Endodermal cell (in vitro differentiated cells): ENCODE data around the gene TRPM3. TPM values are rescaled to one million over a fixed set of nuclear protein-coding genes. Genes with fewer than 3 reads are reported as not detected.

Source experiments
- DNase-seq: peaks from one replicate; pipeline ENCODE4 v3.0.0-alpha.2; 2017
- H3K27ac ChIP-seq: 2 replicates; pipeline ENCODE4 v1.5.1; 2013; ENCODE audit warnings: mild to moderate bottlenecking, low read depth, low read length, moderate library complexity
- H3K27me3 ChIP-seq: 2 replicates; pipeline ENCODE4 v1.6.1; 2013; ENCODE audit warnings: mild to moderate bottlenecking, low read length, moderate library complexity; ENCODE audit not compliant: insufficient read depth, control insufficient read depth, poor library complexity, severe bottlenecking
- H3K36me3 ChIP-seq: 2 replicates; pipeline ENCODE4 v1.7.0; 2013; ENCODE audit warnings: mild to moderate bottlenecking, low read length, moderate library complexity; ENCODE audit not compliant: control insufficient read depth, insufficient read depth
- H3K4me1 ChIP-seq: one replicate; pipeline ENCODE4 v1.7.0; 2013; ENCODE audit warnings: low read length; ENCODE audit not compliant: control insufficient read depth, insufficient read depth
- H3K4me3 ChIP-seq: 2 replicates; pipeline ENCODE4 v1.5.1; 2013; ENCODE audit warnings: mild to moderate bottlenecking, low read length, moderate library complexity
- H3K9ac ChIP-seq: 2 replicates; pipeline ENCODE4 v1.6.1; 2013; ENCODE audit warnings: mild to moderate bottlenecking, low read length, moderate library complexity; ENCODE audit not compliant: poor library complexity, severe bottlenecking; ENCODE audit errors: extremely low read depth
- H3K9me3 ChIP-seq: 2 replicates; pipeline ENCODE4 v1.6.1; 2013; ENCODE audit warnings: mild to moderate bottlenecking, low read length, moderate library complexity; ENCODE audit not compliant: control insufficient read depth
- H3K27ac Mint-ChIP-seq: 2 replicates; pipeline ENCODE4 v1.8.0; 2020; ENCODE audit warnings: mixed read lengths
- H3K27me3 Mint-ChIP-seq: 2 replicates; pipeline ENCODE4 v1.8.0; 2021; ENCODE audit warnings: mild to moderate bottlenecking, mixed read lengths; ENCODE audit not compliant: insufficient read depth
- H3K36me3 Mint-ChIP-seq: 2 replicates; pipeline ENCODE4 v1.8.0; 2020; ENCODE audit warnings: low read depth, mixed read lengths
- H3K4me1 Mint-ChIP-seq: 2 replicates; pipeline ENCODE4 v1.8.0; 2020; ENCODE audit warnings: mixed read lengths
- H3K4me3 Mint-ChIP-seq: 2 replicates; pipeline ENCODE4 v1.8.0; 2020; ENCODE audit warnings: mild to moderate bottlenecking, moderate library complexity, mixed read lengths
- H3K9me3 Mint-ChIP-seq: 2 replicates; pipeline ENCODE4 v1.8.0; 2020; ENCODE audit warnings: mild to moderate bottlenecking, mixed read lengths
- CTCF ChIP-seq: fragments of 200-600 bp; sonication (generic); conservative IDR thresholded peaks from 2 replicates; pipeline ENCODE4 v1.5.0; 2021; ENCODE audit warnings: antibody characterized with exemption, mild to moderate bottlenecking
- whole genome bisulfite sequencing, 2 experiments: methylation state at CpG; one replicate each; pipeline versions ENCODE4 v1.1.5 to v1.1.7; 2013; ENCODE audit warnings: missing lambda C conversion rate in 2 of 2, mixed read lengths in 1 of 2; ENCODE audit not compliant: insufficient coverage in 1 of 2, insufficient read length in 1 of 2; 5-methylcytosine and 5-hydroxymethylcytosine counted together
- total RNA-seq, 2 donors: library from RNA; stranded (reverse); fragmentation: NEBNext Ultra II Directional in 1 of 2; extraction: Animal tissue kit (Norgen Biotek cat#: 25700) in 1 of 2; gene quantifications; 2 replicates in 1 of 2; 3 replicates in 1 of 2; pipeline ENCODE4 v1.2.1, GENCODE V29; 2021

Gene TRPM3
- total RNA-seq, 2 donors from 2014 or later, result 1.8 to 2.5 TPM

- no peak for TF ChIP-seq CTCF
- H3K9ac ChIP-seq, result no peak overlapping the region
- Mint-ChIP-seq H3K27ac (no peak overlapping the region), H3K9me3 (no peaks in the 10 kb centered on the region), H3K4me3 (no peak overlapping the region), H3K4me1 (no peaks in the 10 kb centered on the region), H3K27me3 (no peaks in the 10 kb centered on the region), H3K36me3 (no peaks in the 10 kb centered on the region)
- H3K36me3 ChIP-seq, result no peaks in the 10 kb centered on the region
- H3K9me3 ChIP-seq, result no peaks in the 10 kb centered on the region
- WGBS, 2 experiments, result 88 to 100% methylated on average over 2 to 4 of the region's 4 CpGs
- no peak for DNase-seq
- H3K27ac ChIP-seq, result no peak overlapping the region
- no peaks in the 10 kb centered on the region for H3K27me3 ChIP-seq
- no peaks in the 10 kb centered on the region for H3K4me1 ChIP-seq
- H3K4me3 ChIP-seq, result no peak overlapping the region
These were observed 443.3 kb downstream of the TRPM3 start for GRCh38 chr9:70678153-70678552.

DNA sequence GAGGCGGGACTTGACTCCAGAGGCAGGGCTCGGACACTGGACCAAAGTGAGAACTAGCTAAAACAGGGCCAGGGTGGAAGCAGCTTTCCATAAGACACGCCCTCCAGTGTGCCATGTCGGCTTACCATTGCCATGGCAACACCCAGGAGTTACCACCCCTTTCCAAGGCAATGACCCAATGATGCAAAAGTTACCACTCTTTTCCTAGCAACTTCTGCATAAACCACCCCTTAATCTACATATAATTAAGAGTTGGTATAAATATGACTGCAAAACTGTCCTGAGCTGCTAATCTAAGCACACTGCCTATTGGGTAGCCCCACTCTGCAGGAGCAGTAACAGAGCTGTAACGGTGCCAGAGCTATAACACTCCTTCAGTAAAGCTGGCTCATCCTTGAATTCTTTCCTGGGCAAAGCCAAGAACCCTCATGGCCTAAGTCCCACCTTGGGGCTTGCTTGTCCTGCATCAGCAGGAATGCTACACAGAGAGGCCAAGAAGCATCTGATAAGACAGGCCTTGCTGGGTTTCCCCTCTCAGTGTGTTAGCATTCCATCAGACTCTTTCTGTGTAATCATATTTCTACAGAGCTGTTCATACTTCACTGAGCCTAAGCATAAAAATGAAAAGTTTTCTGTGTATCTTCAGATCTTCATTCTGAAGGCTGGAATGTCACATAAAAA, 444.2 kb downstream of the TRPM3 start:
- Histone ChIP-seq H3K27ac (no peak overlapping the region), H3K9me3 (no peaks in the 10 kb centered on the region), H3K27me3 (no peaks in the 10 kb centered on the region), H3K36me3 (no peaks in the 10 kb centered on the region), H3K4me1 (no peaks in the 10 kb centered on the region), H3K9ac (no peak overlapping the region), H3K4me3 (no peak overlapping the region)
- H3K4me3 Mint-ChIP-seq, result no peak overlapping the region
- no peaks in the 10 kb centered on the region for H3K27me3 Mint-ChIP-seq
- H3K4me1 Mint-ChIP-seq, result no peaks in the 10 kb centered on the region
- H3K27ac Mint-ChIP-seq, result no peak overlapping the region
- H3K36me3 Mint-ChIP-seq, result no peaks in the 10 kb centered on the region
- TF ChIP-seq CTCF, result no peak
- H3K9me3 Mint-ChIP-seq, result no peaks in the 10 kb centered on the region
- no peak for DNase-seq
- WGBS, 2 experiments, result 91% methylated on average over 5 of the region's 5 CpGs; no CpG with 5 or more reads in 1 of the 2 experiments

DNA sequence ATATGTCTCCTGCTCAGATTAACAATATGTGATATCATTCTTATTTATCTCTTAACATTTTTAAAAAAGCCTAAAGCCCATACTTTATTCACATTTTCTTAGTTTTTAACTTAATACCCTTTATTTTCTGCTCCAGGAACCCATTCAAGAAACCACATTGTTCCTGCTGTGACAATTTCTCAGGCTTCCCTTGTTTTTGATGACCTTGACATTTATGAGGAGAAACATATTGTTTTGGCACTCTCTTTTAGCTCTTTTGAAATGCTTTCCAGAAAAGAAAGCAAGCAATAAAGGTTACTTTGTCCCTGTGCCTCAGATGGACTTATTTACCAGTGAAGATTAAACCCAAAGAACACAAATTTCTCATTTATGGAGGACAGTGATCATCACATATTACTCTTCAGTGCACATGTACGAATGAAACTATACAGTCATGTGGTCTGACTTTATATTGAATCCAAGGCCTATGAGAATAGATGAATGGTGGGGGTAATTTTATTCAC, 445.5 kb downstream of the TRPM3 start:
- Histone ChIP-seq H3K9me3 (no peaks in the 10 kb centered on the region), H3K4me3 (no peak overlapping the region), H3K27ac (peak overlapping the region; percentile 11), H3K27me3 (no peaks in the 10 kb centered on the region), H3K4me1 (no peaks in the 10 kb centered on the region), H3K9ac (no peak overlapping the region), H3K36me3 (no peaks in the 10 kb centered on the region)
- no peaks in the 10 kb centered on the region for H3K36me3 Mint-ChIP-seq
- TF ChIP-seq CTCF, result no peak
- no peak overlapping the region for H3K4me3 Mint-ChIP-seq
- H3K27me3 Mint-ChIP-seq, result no peaks in the 10 kb centered on the region
- H3K9me3 Mint-ChIP-seq, result no peaks in the 10 kb centered on the region
- DNase-seq, result no peak
- H3K4me1 Mint-ChIP-seq, result no peaks in the 10 kb centered on the region
- no peak overlapping the region for H3K27ac Mint-ChIP-seq
- WGBS, 2 experiments, result 83% methylated on average over 1 of the region's 1 CpG; no CpG with 5 or more reads in 1 of the 2 experiments
